PC-3 (cell line): Measurements from ENCODE around the gene MAMDC2.

Experiments
- EZH2 ChIP-seq: fragments of 300-600 bp; sonication (generic); IDR thresholded peaks from one replicate; pipeline ENCODE4 v1.6.1; 2017; ENCODE audit warnings: antibody characterized with exemption, mild to moderate bottlenecking, low read length; ENCODE audit not compliant: unreplicated experiment
- EZH2phosphoT487 ChIP-seq: fragments of 300-600 bp; sonication (generic); IDR thresholded peaks from 2 replicates; pipeline ENCODE4 v1.6.1; 2018; ENCODE audit warnings: mild to moderate bottlenecking, antibody characterized with exemption, low read length, borderline replicate concordance
- TF ChIP-seq, protein P1 (sequence below): fragments of 300-600 bp; sonication (generic); conservative IDR thresholded peaks from 2 replicates; pipeline ENCODE4 v1.5.1; 2017; ENCODE audit warnings: antibody characterized with exemption, low read depth, mild to moderate bottlenecking, low read length

DNA sequence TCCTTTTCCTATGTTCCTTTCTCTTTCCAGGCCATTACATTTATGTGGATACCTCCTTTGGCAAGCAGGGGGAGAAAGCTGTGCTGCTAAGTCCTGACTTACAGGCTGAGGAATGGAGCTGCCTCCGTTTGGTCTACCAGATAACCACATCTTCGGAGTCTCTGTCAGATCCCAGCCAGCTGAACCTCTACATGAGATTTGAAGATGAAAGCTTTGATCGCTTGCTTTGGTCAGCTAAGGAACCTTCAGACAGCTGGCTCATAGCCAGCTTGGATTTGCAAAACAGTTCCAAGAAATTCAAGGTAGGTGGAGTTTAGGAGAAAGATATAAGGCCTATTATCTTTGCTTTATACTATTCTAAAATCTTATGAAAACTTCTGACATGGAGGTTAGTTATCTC is 64.5 kb downstream of the MAMDC2 start:
- TF ChIP-seq, protein P1, sequence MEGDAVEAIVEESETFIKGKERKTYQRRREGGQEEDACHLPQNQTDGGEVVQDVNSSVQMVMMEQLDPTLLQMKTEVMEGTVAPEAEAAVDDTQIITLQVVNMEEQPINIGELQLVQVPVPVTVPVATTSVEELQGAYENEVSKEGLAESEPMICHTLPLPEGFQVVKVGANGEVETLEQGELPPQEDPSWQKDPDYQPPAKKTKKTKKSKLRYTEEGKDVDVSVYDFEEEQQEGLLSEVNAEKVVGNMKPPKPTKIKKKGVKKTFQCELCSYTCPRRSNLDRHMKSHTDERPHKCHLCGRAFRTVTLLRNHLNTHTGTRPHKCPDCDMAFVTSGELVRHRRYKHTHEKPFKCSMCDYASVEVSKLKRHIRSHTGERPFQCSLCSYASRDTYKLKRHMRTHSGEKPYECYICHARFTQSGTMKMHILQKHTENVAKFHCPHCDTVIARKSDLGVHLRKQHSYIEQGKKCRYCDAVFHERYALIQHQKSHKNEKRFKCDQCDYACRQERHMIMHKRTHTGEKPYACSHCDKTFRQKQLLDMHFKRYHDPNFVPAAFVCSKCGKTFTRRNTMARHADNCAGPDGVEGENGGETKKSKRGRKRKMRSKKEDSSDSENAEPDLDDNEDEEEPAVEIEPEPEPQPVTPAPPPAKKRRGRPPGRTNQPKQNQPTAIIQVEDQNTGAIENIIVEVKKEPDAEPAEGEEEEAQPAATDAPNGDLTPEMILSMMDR = no peak
- TF ChIP-seq EZH2 (no peak), EZH2phosphoT487 (no peak)
